ENCODE measurements around the gene C1GALT1C1L. TPM values are rescaled to one million over a fixed set of nuclear protein-coding genes. Genes with fewer than 3 reads are reported as not detected.
"Not testable (repeated sequence)": the region's sequence is repeated elsewhere in the genome, so short reads cannot be mapped to it uniquely, and the experiment has no call there.

C1GALT1C1L gene
- total RNA-seq, 1 experiment from 2014 or later = 0.54 TPM

- ChIA-PET POLR2A (no interaction called here), CTCF (no interaction called here)
- no peak for TF ChIP-seq SIN3A (IDR thresholded peaks at IDR 0.05; ENCODE audit: borderline replicate concordance, insufficient read depth, low read depth, low read length)
- intact Hi-C loops (cut with micrococcal nuclease; ENCODE audit: unreplicated experiment) (no loop called here), in situ Hi-C loops (cut with HindIII; ENCODE audit: low pct_unique_long_range_greater_than_20kb, low sequenced_read_pairs) (no loop called here)
- no peaks in the 10 kb centered on the region for H3K9me3 ChIP-seq (ENCODE audit: control insufficient read depth, insufficient read depth, low read depth, low read length)
- ATAC-seq (no peak), DNase-seq (ENCODE audit: low read depth, low spot score) (no peak)
- no peaks in the 10 kb centered on the region for H3K4me1 ChIP-seq (ENCODE audit: control insufficient read depth, insufficient read depth, low read length)
- no peak overlapping the region for H3K4me3 ChIP-seq (ENCODE audit: low read depth in 2 of 2, low read length in 2 of 2)
- H3K36me3 ChIP-seq (ENCODE audit: control insufficient read depth, insufficient read depth, low read length) = no peaks in the 10 kb centered on the region; the same call in 1 of the 2 replicates
- BruUV-seq (replicated peaks) = no TSS peak
- no peaks in the 10 kb centered on the region for H3K27me3 ChIP-seq (ENCODE audit: control insufficient read depth, insufficient read depth, low read length)
- no peak overlapping the region for H3K27ac ChIP-seq (ENCODE audit: low read length)
These were observed 16.3 kb upstream of the C1GALT1C1L start for GRCh38 chr2:43692428-43692994.

GRCh38 chr2:43689999-43690398 lies 13.8 kb upstream of the C1GALT1C1L start:
- Histone ChIP-seq H3K27ac (ENCODE audit: low read length) (no peak overlapping the region), H3K36me3 (ENCODE audit: control insufficient read depth, insufficient read depth, low read length) (no peaks in the 10 kb centered on the region; the same call in 1 of the 2 replicates), H3K27me3 (ENCODE audit: control insufficient read depth, insufficient read depth, low read length) (no peaks in the 10 kb centered on the region), H3K4me1 (ENCODE audit: control insufficient read depth, insufficient read depth, low read length) (no peaks in the 10 kb centered on the region), H3K9me3 (ENCODE audit: control insufficient read depth, insufficient read depth, low read depth, low read length) (no peaks in the 10 kb centered on the region), H3K4me3 (ENCODE audit: low read depth in 2 of 2, low read length in 2 of 2) (no peak overlapping the region)
- in situ Hi-C loops (cut with HindIII; ENCODE audit: low pct_unique_long_range_greater_than_20kb, low sequenced_read_pairs) (no loop called here), intact Hi-C loops (cut with micrococcal nuclease; ENCODE audit: unreplicated experiment) (no loop called here)
- ATAC-seq (no peak), DNase-seq (ENCODE audit: low read depth, low spot score) (no peak)
- ChIA-PET POLR2A (interaction anchor here (0.6 kb wide), 1 partner anchor 8 kb away, joined by 4 read pairs; no protein-coding TSS in a partner anchor), CTCF (no interaction called here)
- TF ChIP-seq POLR2AphosphoS5 (IDR thresholded peaks at IDR 0.05; ENCODE audit: low read depth, low read length) = no peak
- no peak for TF ChIP-seq SIN3A (IDR thresholded peaks at IDR 0.05; ENCODE audit: borderline replicate concordance, insufficient read depth, low read depth, low read length)
- BruUV-seq (replicated peaks) = no TSS peak

DNA sequence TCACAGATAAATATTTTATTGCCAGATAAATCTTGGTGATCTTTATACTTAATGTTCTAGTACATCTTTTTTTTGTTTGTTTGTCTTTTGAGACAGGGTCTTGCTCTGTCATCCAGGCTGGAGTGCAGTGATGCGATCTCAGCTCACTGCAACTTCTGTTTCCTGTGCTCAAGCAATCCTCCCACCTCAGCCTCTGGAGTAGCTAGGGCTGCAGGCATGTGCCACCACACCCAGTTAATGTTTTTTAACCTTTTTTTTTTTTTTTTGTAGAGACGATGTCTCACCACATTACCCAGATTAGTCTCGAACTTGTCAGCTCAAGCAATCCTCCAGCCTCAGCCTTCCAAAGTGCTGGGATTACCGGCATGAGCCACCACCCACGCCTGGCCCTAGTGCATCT lies 9.1 kb upstream of the C1GALT1C1L start:
- ChIA-PET CTCF (interaction anchor here (0.6 kb wide), 2 partner anchors 46 to 80 kb away, joined by 3 to 8 read pairs; no protein-coding TSS in a partner anchor), POLR2A (interaction anchor here (0.6 kb wide), 1 partner anchor 9 kb away, joined by 4 read pairs; no protein-coding TSS in a partner anchor)
- intact Hi-C loops (cut with micrococcal nuclease; ENCODE audit: unreplicated experiment) (no loop called here), in situ Hi-C loops (cut with HindIII; ENCODE audit: low pct_unique_long_range_greater_than_20kb, low sequenced_read_pairs) (no loop called here)
- ATAC-seq (no peak), DNase-seq (ENCODE audit: low read depth, low spot score) (no peak)
- no peak overlapping the region for H3K4me3 ChIP-seq (ENCODE audit: low read depth in 2 of 2, low read length in 2 of 2)
- no peaks in the 10 kb centered on the region for H3K27me3 ChIP-seq (ENCODE audit: control insufficient read depth, insufficient read depth, low read length)
- BruUV-seq (replicated peaks) = no TSS peak
- no peaks in the 10 kb centered on the region for H3K36me3 ChIP-seq (ENCODE audit: control insufficient read depth, insufficient read depth, low read length)
- no peak overlapping the region for H3K27ac ChIP-seq (ENCODE audit: low read length)
- H3K9me3 ChIP-seq (ENCODE audit: control insufficient read depth, insufficient read depth, low read depth, low read length) = no peaks in the 10 kb centered on the region
- TF ChIP-seq SIN3A (IDR thresholded peaks at IDR 0.05; ENCODE audit: borderline replicate concordance, insufficient read depth, low read depth, low read length) (no peak), POLR2AphosphoS5 (IDR thresholded peaks at IDR 0.05; ENCODE audit: low read depth, low read length) (no peak), TCF7L2 (IDR thresholded peaks at IDR 0.05; ENCODE audit: low read depth, low read length) (no peak), CTCF (IDR thresholded peaks at IDR 0.05) (no peak)
- TF ChIP-seq, protein P1, sequence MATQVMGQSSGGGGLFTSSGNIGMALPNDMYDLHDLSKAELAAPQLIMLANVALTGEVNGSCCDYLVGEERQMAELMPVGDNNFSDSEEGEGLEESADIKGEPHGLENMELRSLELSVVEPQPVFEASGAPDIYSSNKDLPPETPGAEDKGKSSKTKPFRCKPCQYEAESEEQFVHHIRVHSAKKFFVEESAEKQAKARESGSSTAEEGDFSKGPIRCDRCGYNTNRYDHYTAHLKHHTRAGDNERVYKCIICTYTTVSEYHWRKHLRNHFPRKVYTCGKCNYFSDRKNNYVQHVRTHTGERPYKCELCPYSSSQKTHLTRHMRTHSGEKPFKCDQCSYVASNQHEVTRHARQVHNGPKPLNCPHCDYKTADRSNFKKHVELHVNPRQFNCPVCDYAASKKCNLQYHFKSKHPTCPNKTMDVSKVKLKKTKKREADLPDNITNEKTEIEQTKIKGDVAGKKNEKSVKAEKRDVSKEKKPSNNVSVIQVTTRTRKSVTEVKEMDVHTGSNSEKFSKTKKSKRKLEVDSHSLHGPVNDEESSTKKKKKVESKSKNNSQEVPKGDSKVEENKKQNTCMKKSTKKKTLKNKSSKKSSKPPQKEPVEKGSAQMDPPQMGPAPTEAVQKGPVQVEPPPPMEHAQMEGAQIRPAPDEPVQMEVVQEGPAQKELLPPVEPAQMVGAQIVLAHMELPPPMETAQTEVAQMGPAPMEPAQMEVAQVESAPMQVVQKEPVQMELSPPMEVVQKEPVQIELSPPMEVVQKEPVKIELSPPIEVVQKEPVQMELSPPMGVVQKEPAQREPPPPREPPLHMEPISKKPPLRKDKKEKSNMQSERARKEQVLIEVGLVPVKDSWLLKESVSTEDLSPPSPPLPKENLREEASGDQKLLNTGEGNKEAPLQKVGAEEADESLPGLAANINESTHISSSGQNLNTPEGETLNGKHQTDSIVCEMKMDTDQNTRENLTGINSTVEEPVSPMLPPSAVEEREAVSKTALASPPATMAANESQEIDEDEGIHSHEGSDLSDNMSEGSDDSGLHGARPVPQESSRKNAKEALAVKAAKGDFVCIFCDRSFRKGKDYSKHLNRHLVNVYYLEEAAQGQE (IDR thresholded peaks at IDR 0.05; ENCODE audit: insufficient read depth in 1 of 2, low read depth in 2 of 2, low read length in 1 of 2) = no peak
- H3K4me1 ChIP-seq (ENCODE audit: control insufficient read depth, insufficient read depth, low read length) = no peaks in the 10 kb centered on the region

DNA sequence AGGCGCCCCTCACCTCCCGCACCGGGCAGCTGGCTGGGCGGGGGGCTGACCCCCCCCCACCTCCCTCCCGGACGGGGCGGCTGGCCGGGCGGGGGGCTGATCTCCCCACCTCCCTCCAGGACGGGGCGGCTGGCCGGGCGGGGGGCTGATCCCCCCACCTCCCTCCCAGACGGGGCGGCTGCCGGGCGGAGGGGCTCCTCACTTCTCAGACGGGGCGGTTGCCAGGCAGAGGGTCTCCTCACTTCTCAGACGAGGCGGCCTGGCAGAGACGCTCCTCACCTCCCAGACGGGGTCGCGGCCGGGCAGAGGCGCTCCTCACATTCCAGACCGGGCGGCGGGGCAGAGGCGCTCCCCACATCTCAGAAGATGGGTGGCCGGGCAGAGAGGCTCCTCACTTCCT lies 1.6 kb upstream of the C1GALT1C1L start:
- H3K36me3 ChIP-seq (ENCODE audit: control insufficient read depth, insufficient read depth, low read length); POLR2A ChIA-PET; in situ Hi-C loops (cut with HindIII; ENCODE audit: low pct_unique_long_range_greater_than_20kb, low sequenced_read_pairs); H3K9me3 ChIP-seq (ENCODE audit: control insufficient read depth, insufficient read depth, low read depth, low read length); H3K27ac ChIP-seq (ENCODE audit: low read length); intact Hi-C loops (cut with micrococcal nuclease; ENCODE audit: unreplicated experiment); BruUV-seq (replicated peaks); CTCF ChIA-PET; H3K4me1 ChIP-seq (ENCODE audit: control insufficient read depth, insufficient read depth, low read length); H3K27me3 ChIP-seq (ENCODE audit: control insufficient read depth, insufficient read depth, low read length); DNase-seq (ENCODE audit: low read depth, low spot score); ATAC-seq; H3K4me3 ChIP-seq (ENCODE audit: low read depth in 2 of 2, low read length in 2 of 2): not testable (repeated sequence)

Measured in Panc1 (cell line).